Hematopoietic multipotent progenitor cell treated with erythropoietin and hydrocortisone succinate and interleukin-3 and kit ligand, for 8 days (in vitro differentiated cells): ENCODE data around the gene BCAN.

ENCODE experiments used
- DNase-seq: peaks from one replicate; pipeline ENCODE4 v3.0.0-alpha.2; 2015

Gene BCAN

GRCh38 chr1:156680056-156680455, 38.1 kb downstream of the BCAN start:
- no peak for DNase-seq

GRCh38 chr1:156681196-156681960, 39.5 kb downstream of the BCAN start:
- DNase-seq, result no peak

GRCh38 chr1:156682166-156682890, 40.4 kb downstream of the BCAN start:
- no peak for DNase-seq

- DNase-seq, result no peak
These were observed 42.4 kb downstream of the BCAN start for GRCh38 chr1:156684227-156684782.

- DNase-seq, result peak; percentile 82
These were observed 47.4 kb downstream of the BCAN start for GRCh38 chr1:156689035-156689952.

- no peak for DNase-seq
These were observed 48.2 kb downstream of the BCAN start for GRCh38 chr1:156689953-156690674.

GRCh38 chr1:156690675-156691036, 48.7 kb downstream of the BCAN start:
- DNase-seq, result no peak

GRCh38 chr1:156691191-156691590, 49.3 kb downstream of the BCAN start:
- DNase-seq, result no peak

GRCh38 chr1:156691665-156692440, 49.9 kb downstream of the BCAN start:
- DNase-seq, result no peak

- no peak for DNase-seq
These were observed 50.6 kb downstream of the BCAN start for GRCh38 chr1:156692441-156692924.

GRCh38 chr1:156692925-156693847, 51.3 kb downstream of the BCAN start:
- DNase-seq, result peak; percentile 40

GRCh38 chr1:156693848-156694689, 52.2 kb downstream of the BCAN start:
- DNase-seq, result peak; percentile 16

- no peak for DNase-seq
These were observed 52.7 kb downstream of the BCAN start for GRCh38 chr1:156694690-156694962.

- no peak for DNase-seq
These were observed 54.8 kb downstream of the BCAN start for GRCh38 chr1:156696755-156697154.

GRCh38 chr1:156697481-156697880, 55.6 kb downstream of the BCAN start:
- no peak for DNase-seq

GRCh38 chr1:156698995-156699394, 57.1 kb downstream of the BCAN start:
- DNase-seq, result no peak

- no peak for DNase-seq
These were observed 59.0 kb downstream of the BCAN start for GRCh38 chr1:156700736-156701531.

GRCh38 chr1:156703336-156703735, 61.4 kb downstream of the BCAN start:
- no peak for DNase-seq

- no peak for DNase-seq
These were observed 61.8 kb downstream of the BCAN start for GRCh38 chr1:156703741-156704140.
